Adipocyte (in vitro differentiated cells): Measurements from ENCODE around the gene PTTG2.

Experiments
- DNase-seq: peaks from one replicate; pipeline ENCODE4 v3.0.0-alpha.2; 2015; ENCODE audit warnings: low read depth
- H3K27me3 ChIP-seq: replicated peaks from 2 replicates; pipeline ENCODE4 v1.7.0; 2013; ENCODE audit warnings: mild to moderate bottlenecking, low read length, moderate library complexity; ENCODE audit not compliant: control insufficient read depth, insufficient read depth
- H3K36me3 ChIP-seq: 2 replicates; pipeline ENCODE4 v1.7.0; 2013; ENCODE audit warnings: low read length, mild to moderate bottlenecking, moderate library complexity; ENCODE audit not compliant: control insufficient read depth, insufficient read depth, severe bottlenecking
- H3K4me1 ChIP-seq: 2 replicates; pipeline ENCODE4 v1.7.0; 2013; ENCODE audit warnings: mild to moderate bottlenecking, low read length, moderate library complexity; ENCODE audit not compliant: control insufficient read depth, insufficient read depth
- H3K4me3 ChIP-seq: 2 replicates; pipeline ENCODE4 v1.7.0; 2013; ENCODE audit warnings: mild to moderate bottlenecking, low read length, moderate library complexity
- H3K9ac ChIP-seq: 2 replicates; pipeline ENCODE4 v1.7.0; 2013; ENCODE audit warnings: mild to moderate bottlenecking, low read length, moderate library complexity
- H3K9me3 ChIP-seq: 2 replicates; pipeline ENCODE4 v1.7.0; 2013; ENCODE audit warnings: mild to moderate bottlenecking, low read length, moderate library complexity; ENCODE audit not compliant: control insufficient read depth

Gene PTTG2

DNA sequence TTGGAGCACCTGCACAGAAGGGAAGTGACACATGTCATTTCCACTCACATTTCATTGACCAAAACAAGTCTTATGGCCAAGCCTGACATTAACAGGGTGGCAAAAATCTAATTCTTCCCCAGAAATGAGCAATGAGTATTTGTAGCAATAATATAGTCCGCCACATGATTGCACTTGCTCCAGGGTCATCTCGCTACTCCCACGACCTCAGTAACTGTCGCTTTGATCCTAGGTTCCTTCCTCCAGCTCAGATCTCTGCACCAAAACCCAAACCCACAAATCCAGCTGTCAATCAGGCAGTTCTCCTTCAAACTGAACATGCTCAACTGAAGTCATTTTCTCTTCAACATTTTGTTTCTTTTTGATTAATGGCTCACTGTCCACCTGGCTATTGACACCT is 25.2 kb upstream of the PTTG2 start:
- Histone ChIP-seq H3K9me3 (no peaks in the 10 kb centered on the region), H3K9ac (no peak overlapping the region), H3K4me3 (no peak overlapping the region), H3K4me1 (peaks cover 5% of the 10 kb centered on the region), H3K36me3 (no peaks in the 10 kb centered on the region), H3K27me3 (peaks cover 25% of the 10 kb centered on the region)
- DNase-seq, result no peak

DNA sequence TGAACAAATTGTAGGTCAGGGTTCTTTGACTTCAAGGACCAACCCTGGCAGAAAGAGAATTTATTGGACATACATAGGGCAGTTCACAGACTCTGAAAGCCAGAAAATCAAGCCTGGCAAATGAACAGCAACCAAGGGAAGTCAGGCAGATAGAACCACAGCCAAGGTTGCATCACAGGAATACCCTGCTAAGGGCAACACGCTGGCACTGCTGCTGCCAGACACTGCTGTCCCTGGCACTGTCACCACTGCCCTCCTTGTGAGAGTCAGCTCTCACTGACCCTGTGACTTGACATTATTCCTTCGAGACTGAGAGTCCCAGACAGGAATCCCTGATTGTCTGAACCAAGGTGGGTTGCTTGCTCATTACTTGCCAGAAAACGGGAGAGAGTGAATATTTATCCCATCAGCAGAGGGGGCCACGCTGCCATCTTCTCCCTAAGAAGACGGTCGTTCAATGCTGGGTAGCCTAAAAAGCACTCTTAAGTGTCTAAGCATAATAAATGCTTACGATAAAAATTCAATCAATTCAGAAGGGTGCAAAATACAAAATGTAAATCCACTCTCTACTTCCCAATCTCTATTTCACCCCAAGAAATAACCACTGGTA is 23.2 kb upstream of the PTTG2 start:
- no peaks in the 10 kb centered on the region for H3K9me3 ChIP-seq
- no peak overlapping the region for H3K9ac ChIP-seq
- no peak for DNase-seq
- H3K4me3 ChIP-seq, result no peak overlapping the region
- no peaks in the 10 kb centered on the region for H3K36me3 ChIP-seq
- H3K4me1 ChIP-seq, result peaks cover 5% of the 10 kb centered on the region
- H3K27me3 ChIP-seq, result peaks cover 25% of the 10 kb centered on the region

DNA sequence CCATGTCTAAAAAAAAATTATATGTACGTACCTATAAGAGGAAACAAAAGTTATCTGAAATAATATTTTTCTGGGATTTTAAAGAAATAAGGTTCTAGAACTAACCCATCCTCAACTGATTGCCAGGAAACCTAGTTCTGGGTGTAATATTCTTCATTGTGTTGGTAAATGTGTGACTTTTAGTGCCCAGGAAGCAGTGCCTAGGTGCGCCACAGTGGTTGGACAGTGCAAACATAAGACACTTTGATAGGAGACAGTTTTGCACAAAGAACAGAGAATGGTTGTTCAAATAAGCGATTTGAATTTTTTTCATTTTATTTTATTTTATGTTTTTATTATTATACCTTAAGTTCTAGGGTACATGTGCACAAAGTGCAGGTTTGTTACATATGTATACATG is 22.0 kb upstream of the PTTG2 start:
- Histone ChIP-seq H3K27me3 (peaks cover 25% of the 10 kb centered on the region), H3K9me3 (no peaks in the 10 kb centered on the region), H3K4me3 (no peak overlapping the region), H3K4me1 (no peaks in the 10 kb centered on the region), H3K36me3 (no peaks in the 10 kb centered on the region), H3K9ac (no peak overlapping the region)
- no peak for DNase-seq

DNA sequence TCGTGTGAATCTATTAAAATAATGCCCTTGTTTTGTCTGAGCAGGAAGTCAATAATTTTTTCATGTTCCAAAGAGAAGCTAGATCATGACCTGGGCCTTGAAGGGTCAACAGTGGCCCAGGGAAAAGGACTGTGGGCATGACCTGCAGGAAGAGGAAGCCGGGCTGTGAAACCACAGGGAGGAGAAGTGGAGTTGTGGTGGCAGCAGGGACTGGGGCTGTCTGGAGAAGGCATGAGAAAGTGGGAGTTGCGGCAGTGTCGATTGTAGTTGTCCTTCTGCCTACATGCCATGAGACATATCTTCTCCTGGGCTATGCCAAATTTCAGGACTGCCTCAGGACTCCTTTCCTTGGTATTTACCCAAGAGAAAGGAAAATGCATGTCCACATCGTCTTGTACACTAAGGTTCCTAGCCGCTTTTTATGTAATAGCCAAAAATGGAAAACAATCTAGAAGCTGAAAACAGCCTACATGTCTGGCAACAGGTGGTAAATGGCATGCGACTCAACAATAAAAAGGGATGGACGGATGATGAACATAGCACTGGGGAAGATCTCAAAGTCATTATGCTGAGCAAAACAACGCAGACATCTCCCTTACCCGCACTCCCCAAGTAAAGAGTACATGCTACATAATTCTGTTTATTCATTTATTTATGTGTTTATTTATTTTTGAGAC is 13.6 kb upstream of the PTTG2 start:
- H3K27me3 ChIP-seq, result peaks cover 7% of the 10 kb centered on the region
- no peak for DNase-seq
- no peak overlapping the region for H3K9ac ChIP-seq
- H3K4me1 ChIP-seq, result peaks cover 7% of the 10 kb centered on the region
- H3K36me3 ChIP-seq, result no peaks in the 10 kb centered on the region
- H3K4me3 ChIP-seq, result no peak overlapping the region
- H3K9me3 ChIP-seq, result no peaks in the 10 kb centered on the region

DNA sequence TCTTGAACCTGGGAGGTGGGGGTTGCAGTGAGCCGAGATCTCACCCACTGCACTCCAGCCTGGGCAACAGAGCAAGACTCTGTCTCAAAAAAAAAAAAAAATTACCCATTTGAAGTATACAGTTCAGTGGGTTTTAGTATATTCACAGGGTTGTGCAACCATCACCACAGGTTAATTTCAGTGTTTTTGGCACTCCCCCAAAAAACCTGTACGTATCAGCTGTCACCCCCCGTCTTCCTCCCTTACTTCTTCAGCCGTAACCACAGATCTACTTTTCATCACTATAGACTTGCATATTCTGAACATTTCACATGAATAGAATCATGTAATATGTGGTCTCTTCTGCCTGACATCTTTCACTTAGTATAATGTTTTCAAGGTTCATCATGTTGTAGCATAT is 11.7 kb upstream of the PTTG2 start:
- H3K9me3 ChIP-seq, result no peaks in the 10 kb centered on the region
- H3K4me3 ChIP-seq, result no peak overlapping the region
- H3K9ac ChIP-seq, result no peak overlapping the region
- H3K27me3 ChIP-seq, result peaks cover 11% of the 10 kb centered on the region
- peaks cover 7% of the 10 kb centered on the region for H3K4me1 ChIP-seq
- no peak for DNase-seq
- no peaks in the 10 kb centered on the region for H3K36me3 ChIP-seq

DNA sequence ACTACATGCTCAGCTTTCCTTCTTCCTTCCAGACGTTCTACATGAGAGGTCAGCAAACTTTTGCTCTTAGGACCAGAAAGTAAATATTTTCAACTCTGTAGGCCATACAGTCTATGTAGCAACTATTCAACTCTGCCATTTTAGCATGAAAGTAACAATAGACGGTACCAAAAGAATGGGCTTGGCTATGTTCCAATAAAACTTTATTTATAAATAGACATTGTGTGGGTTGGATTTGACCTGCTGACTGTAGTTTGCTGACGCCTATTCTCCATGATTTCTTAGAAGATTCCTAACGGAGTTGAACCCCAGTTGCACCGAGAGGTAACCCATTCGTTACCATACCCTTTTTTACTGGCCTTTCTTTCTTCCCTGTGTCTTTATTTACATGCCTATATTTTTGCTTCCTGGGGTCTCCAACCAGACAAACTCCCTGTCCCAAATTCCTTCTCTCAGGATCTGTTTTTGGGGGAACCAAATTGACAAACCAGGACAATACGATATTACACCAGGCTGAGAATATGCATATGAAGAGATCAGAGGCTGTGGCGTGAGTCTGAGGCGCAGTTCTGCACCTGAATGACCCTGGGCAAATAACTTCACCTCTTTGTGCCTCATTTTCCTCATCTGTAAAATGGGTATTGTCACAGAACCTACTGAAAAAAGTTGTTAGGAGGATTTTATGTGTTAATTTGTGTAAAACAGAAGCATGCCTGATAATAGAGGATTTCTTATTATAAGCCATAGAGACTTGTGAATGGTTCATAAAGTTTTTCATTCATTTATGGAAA is 10.4 kb upstream of the PTTG2 start:
- Histone ChIP-seq H3K36me3 (no peaks in the 10 kb centered on the region), H3K9me3 (no peaks in the 10 kb centered on the region), H3K27me3 (peaks cover 11% of the 10 kb centered on the region), H3K4me3 (no peak overlapping the region), H3K9ac (no peak overlapping the region), H3K4me1 (peaks cover 7% of the 10 kb centered on the region)
- no peak for DNase-seq

DNA sequence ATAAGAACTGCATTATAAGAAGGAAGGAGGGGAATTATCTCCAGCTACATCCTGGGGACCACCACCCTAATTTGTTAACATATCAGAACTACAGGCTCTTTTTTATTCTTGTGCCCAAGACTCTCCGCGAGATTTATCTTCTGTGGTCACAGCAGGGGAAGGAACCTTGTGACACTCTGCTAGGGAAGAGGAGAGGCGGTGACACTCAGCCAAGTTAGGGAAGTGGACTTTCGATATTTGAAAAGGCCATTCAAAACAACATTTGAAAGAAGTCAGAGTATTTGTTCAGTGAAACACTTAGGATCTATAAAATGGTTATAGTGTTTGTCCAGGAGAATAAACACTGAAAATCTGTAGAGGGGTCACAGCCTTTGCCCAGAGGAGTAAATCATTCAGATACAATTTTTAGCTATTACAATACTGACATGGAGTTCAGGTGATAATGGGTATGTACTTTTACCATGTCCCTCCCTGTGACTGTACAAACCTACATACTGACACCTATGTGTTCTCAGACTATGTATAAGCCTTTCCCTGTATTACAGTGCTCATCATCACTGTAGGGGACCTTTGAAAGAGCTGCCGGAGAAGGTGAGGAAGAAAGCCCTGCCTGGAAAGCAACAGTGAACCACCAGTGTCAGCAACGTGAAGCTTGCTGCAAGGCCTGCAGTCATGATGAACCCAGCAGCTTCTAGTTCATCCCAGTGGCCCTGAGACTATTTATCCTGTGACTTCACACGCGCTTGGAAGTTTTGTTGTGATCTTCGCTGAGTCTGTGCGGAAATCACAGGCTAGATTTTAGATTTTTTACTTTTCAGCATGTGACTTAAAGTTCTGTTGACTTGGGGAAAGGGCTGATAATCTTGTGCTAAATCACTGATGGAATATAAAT is 8.5 kb upstream of the PTTG2 start:
- H3K9me3 ChIP-seq, result no peaks in the 10 kb centered on the region
- no peak overlapping the region for H3K9ac ChIP-seq
- no peak overlapping the region for H3K4me3 ChIP-seq
- no peak for DNase-seq
- peaks cover 11% of the 10 kb centered on the region for H3K27me3 ChIP-seq
- H3K36me3 ChIP-seq, result no peaks in the 10 kb centered on the region
- H3K4me1 ChIP-seq, result no peaks in the 10 kb centered on the region

DNA sequence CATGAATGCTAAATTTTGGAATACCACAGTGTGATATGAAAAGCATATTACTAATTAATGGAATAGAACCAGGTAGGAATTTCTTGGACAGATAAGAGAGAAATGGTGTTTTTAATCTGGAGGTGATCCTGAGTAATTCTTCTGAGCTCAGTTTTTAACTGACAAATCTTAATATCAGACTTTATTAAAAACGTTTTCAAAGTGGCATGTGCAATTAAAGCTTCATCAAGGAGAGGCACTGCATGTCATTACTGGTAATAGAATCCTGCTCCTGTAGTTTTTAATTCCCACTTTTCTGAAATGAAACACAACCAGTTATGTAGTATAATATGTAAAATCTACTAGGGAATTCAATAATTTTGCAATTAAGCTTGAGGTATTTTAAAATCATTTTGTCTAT is 7.0 kb upstream of the PTTG2 start:
- peaks cover 17% of the 10 kb centered on the region for H3K27me3 ChIP-seq
- DNase-seq, result no peak
- no peaks in the 10 kb centered on the region for H3K9me3 ChIP-seq
- H3K4me3 ChIP-seq, result no peak overlapping the region
- H3K36me3 ChIP-seq, result no peaks in the 10 kb centered on the region
- H3K9ac ChIP-seq, result no peak overlapping the region
- no peaks in the 10 kb centered on the region for H3K4me1 ChIP-seq

DNA sequence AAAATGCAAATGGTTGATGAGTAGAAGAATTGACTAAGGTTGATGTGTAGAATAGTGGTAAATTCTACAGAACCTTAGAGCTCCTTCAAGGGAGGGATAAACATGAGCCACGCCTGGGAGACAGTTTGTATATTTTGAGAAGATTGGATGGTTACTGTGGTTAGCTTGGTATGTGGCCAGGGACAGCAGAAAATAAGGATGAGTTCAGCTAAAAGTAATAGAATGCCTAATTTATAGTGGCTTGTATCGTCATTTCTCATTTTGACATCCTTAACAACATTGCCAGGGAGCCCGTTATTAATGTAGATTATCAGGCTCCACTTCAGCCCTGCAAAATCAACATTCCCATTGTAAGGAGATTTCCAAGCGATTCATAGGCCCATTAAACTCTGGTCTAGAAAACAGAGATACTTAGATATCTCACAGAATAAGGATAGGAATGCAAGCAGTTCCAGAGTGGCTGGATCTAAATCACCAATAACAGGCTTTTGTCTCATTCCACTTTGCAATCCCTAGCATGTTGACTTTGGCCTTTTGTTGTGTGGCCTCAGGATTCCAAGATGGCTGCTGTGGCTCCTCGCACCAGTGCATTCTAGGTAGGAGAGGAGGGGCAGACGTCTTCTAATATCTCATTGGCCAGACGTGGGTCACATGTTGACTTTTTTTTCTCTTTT is 6.4 kb upstream of the PTTG2 start:
- H3K27me3 ChIP-seq, result peaks cover 17% of the 10 kb centered on the region
- no peaks in the 10 kb centered on the region for H3K36me3 ChIP-seq
- no peak for DNase-seq
- H3K9ac ChIP-seq, result no peak overlapping the region
- no peak overlapping the region for H3K4me3 ChIP-seq
- H3K4me1 ChIP-seq, result no peaks in the 10 kb centered on the region
- H3K9me3 ChIP-seq, result no peaks in the 10 kb centered on the region

DNA sequence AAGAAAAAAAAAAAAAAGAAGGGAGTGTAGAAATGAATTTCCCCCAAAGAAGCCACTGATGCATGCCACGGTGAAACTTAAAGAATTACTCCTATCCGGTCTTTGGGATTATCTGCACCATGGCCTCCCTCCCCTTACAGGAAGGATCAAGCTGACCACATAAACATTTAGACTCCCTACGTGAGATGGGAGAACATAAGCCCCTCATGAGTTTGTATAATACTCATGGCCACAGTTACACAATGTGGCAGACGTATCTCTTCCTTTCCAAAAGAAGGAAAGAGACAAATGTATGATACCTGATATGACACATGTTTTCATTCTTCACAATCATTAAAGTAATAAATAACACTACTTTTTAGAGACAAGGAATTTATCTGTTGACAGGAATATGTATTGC is 3.3 kb upstream of the PTTG2 start:
- H3K36me3 ChIP-seq, result no peaks in the 10 kb centered on the region
- no peaks in the 10 kb centered on the region for H3K4me1 ChIP-seq
- H3K9ac ChIP-seq, result no peak overlapping the region
- no peak for DNase-seq
- H3K9me3 ChIP-seq, result no peaks in the 10 kb centered on the region
- H3K4me3 ChIP-seq, result no peak overlapping the region
- H3K27me3 ChIP-seq, result peaks cover 6% of the 10 kb centered on the region
